NOMO-1 treated with dmso at 0.1 percent for 144 hours (cell line): ENCODE results near the gene SOS1.
"Not testable (repeated sequence)": the region's sequence is repeated elsewhere in the genome, so short reads cannot be mapped to it uniquely, and the experiment has no call there.

Experiments used
- DNase-seq: peaks from one replicate; lab custom pipeline; 2025; ENCODE audit not compliant: unreplicated experiment; lab: John Stamatoyannopoulos, UW

SOS1 gene

DNA sequence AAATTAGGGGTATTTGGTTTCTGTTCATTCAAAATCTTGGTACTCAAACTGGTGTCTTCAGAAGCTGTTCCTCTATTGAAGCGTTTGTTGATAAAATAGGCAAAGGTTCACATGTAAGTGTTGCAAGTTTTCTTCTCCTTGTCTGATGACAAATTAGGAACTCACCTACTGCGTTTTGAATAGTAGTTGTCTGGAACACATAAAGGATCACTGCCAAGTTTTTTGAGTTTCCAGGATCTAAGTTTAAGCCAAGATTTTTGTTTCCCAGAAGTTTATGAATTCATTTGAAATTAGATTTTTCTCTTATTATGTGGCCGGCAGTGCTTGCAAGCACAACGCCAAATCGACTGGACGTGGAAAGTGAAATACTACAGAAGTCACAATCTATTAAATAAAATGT is 145.8 kb downstream of the SOS1 start:
- no peak for DNase-seq

DNA sequence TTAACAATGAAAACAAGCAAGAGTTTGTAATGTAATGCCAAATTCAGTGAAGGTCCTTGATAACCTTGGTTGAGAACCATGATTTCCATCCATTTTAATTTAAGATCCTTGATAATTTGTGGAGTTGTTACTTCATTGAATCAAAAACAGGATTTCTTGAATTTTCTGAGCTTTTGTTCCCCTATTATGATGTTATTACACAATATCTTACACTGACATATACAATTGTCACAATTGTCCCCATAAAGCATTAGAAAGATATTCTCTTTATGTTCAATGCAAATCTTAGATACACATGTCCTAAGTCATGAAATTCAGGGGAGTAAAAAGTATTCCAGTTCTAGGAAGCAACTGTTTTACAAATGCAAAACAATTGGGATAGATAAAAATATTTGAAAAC is 147.6 kb downstream of the SOS1 start:
- no peak for DNase-seq

DNA sequence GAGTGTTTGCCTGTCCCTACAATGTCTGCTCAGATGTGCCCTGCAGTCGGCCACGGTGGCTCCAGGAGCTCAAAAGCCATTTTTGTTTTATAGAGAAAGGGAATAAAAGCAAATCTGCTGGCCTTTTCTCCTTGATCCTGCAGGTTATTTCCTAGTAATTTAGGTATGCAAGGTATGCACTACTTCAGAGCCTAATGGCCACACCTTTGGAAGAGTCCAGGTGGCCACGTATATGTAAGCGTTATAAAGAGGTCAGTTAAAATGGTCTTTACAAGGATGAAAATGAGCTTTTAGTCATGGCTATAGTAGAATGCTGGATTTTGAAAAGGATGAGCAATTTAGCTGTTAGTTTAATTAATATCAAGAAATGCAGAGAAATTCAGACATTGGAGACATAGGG is 149.5 kb downstream of the SOS1 start:
- DNase-seq: no peak

DNA sequence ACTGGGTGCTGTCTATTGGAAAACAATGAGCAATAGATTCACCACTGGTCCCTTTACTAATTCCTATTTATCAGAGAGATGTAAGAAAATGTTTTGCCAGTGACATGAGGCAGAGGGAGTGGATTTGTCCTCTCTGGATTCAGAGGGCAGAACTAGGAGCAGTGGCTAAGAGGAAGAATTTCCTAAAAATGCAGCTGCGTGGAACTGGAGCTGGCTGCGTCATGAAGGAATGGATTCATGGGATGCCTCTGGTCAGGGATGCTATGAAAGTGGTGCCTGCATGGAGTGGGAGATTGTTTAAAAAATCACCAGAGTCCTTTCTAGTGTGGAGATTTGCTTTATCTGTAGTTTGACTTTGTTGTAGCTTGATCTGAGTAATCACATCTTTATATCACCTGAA is 152.8 kb downstream of the SOS1 start:
- no peak for DNase-seq

DNA sequence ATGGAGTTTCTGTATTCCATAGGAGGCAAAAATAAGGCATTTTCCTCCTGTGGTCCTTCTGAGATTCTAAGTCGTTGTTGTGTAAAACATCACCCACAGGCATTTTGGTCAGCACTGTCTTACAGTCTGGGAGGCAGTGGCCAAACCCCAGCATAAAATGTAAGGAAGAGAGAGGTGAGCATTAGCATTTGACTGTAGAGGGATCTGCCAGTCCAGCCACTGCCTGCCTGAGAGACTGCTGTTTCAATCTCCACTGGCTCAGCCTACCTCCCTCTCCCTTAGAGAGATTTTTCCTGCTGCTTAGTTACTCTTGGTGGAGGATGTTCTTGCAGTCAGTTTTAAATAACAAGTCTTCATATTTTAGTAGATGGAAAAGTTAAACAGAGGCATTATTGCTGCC is 154.2 kb downstream of the SOS1 start:
- DNase-seq: no peak

DNA sequence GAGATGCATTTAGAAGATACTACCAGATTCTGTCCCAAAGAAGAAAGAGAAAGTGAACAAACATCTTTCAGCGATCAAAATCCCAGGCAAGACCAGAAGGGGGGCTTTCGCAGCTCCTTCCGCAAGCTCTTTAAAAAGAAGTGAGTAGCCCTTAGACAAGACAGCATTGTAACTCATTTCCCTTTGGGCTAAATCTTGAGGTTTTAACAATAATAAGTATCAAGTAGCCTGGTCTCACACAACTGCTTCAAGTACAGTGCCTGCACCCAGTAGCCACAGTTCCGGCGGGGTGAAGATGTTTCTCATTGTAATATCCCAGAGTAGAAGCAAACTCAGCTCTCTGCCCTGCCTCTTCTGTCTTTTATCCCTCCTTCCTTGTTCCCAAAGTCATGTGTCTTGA is 154.8 kb downstream of the SOS1 start:
- no peak for DNase-seq

DNA sequence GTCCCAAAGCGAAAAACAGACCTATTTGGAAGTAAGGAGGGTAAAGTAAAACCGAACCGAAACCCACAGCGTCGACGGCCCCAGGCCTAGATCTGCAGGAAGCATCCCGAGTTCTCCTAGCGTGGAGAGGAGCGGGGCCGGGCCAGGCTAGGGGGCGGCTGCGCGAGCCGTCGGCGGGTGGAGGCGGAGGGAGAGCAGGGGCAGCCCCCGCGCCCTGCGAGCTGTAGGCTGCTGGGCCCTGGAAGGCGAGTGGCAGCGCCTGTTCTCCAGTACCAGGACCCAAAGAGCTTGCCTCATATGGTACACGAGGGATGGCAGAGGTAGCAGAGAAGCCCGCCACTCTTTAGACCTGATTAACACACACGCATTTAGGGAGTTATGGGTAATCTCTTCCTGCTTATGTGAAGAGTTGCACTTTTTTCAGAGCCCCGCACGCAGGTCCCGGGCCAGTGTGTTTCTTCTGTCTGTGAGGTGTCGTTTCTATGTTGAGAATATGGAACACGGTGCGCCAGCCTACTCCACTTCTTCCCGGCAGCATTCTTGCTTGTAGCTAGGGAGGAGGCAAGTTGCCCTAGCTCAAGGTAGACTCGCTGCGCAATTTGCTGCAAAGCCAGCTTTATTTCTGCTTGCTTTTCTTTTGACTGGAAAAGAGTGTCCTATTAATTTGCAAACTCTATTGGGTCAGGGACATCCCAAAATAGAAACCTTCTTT is 160.1 kb downstream of the SOS1 start:
- no peak for DNase-seq

DNA sequence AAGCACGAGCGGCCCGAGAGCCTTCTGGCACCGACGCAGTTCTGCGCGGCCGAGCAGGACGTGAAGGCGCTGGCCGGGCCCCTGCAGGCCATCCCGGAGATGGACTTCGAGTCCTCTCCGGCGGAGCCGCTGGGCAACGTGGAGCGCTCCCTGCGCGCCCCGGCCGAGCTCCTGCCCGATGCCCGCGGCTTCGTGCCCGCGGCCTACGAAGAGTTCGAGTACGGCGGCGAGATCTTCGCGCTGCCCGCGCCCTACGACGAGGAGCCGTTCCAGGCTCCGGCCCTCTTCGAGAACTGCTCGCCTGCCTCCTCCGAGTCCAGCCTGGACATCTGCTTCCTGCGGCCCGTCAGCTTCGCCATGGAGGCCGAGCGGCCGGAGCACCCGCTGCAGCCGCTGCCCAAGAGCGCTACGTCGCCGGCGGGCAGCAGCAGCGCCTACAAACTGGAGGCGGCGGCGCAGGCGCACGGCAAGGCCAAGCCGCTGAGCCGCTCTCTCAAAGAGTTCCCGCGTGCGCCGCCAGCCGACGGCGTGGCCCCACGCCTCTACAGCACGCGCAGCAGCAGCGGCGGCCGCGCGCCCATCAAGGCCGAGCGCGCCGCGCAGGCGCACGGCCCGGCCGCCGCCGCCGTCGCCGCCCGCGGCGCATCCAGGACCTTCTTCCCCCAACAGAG is 160.8 kb downstream of the SOS1 start:
- no peak for DNase-seq

DNA sequence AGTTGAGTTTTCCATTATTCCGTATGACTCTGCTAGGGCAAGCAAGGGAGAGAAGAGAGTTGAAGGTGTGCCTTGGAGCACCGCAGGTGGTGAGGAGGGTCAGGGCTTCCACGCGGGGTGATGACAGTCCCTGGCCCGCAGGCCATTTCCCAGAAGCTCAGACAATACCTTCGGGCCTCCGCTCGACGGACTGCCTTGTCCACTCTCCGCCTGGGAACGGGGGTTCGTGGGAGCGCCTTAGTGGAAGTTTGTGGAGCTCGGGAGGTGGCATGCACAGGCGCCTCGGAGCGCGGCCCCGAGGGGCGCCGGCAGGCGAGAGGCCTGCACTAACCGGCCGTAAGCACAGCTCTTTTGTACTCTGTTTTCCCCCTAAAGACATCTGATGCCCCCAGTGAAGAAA is 161.4 kb downstream of the SOS1 start:
- DNase-seq: no peak

DNA sequence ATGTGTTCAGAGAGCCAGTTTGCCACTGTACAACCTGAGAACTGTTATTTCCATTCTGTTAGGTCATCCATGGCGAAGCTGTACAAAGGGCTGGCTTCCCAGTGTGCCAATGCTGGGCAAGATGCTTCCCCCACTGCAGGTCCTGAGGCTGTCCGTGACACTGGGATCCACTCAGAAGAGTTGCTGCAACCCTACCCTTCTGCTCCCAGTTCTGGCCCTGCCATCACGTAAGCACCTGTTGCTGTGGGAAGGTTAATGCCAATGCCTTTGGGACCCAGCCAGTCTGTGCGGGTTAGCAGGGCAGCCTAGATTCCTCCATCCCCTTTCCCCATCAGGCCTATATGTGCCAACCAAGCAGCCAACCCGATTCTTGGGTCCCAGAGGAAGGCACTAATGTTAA is 162.9 kb downstream of the SOS1 start:
- DNase-seq: no peak

DNA sequence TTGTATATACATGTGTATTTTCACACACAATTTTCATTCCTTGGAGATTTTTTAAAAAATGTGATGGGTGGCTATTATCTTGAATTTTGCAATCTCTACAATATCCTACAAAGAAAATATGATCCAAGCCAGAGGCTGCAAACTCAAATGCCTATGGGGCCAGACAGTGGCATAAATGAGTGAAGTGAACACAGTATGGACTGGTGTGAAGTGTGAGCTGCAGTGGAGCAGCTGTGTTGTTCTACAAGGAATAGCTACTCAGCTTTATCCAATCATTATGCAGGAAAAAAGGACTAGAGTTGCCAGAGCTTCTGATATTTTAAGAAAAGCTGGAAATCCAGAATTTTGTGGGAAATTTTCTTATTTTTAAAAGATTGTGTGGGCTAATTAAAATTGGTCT is 169.1 kb downstream of the SOS1 start:
- no peak for DNase-seq

DNA sequence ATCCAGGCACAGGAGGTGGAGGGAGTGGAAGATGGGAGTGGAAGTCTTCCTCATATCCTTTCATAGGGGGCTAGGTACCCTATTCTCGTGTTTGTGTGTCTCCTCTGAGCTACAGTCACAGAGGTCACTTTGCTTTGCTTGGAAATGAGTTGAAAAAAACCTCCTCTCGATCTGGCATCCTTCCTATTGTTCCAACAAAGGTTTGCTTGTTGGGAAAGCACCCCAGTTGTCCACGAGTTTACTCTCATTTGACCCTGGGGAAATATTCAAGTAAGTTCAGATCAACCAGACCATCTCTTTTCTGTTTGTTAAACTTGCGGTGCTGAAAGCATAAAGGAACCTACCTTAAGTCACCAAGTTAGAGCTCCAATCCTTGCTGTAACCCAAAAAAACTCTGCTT is 171.9 kb downstream of the SOS1 start:
- no peak for DNase-seq

DNA sequence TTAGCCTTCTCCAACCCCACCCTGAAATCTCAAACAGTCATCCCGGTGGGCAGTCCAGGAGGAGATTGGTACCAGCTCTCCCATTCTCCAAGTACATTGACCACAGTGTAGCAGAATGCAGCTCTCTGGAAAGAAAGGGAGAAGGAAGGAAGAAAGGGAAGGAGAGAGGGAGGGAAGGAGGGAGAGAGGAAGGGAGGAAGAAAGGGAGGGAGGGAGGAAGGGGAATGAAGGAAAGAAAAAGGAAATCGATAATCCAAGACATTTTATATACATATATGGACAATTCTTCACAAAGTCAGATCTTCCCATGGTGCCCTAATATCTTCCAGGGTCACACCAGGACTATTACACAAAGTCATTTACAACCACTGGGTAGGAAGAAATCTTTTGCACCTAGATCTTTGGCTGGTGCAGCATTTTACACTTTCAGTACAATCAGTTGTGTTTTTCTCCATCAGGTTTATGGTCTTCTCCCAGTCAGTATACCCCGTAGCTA is 172.4 kb downstream of the SOS1 start:
- no peak for DNase-seq

DNA sequence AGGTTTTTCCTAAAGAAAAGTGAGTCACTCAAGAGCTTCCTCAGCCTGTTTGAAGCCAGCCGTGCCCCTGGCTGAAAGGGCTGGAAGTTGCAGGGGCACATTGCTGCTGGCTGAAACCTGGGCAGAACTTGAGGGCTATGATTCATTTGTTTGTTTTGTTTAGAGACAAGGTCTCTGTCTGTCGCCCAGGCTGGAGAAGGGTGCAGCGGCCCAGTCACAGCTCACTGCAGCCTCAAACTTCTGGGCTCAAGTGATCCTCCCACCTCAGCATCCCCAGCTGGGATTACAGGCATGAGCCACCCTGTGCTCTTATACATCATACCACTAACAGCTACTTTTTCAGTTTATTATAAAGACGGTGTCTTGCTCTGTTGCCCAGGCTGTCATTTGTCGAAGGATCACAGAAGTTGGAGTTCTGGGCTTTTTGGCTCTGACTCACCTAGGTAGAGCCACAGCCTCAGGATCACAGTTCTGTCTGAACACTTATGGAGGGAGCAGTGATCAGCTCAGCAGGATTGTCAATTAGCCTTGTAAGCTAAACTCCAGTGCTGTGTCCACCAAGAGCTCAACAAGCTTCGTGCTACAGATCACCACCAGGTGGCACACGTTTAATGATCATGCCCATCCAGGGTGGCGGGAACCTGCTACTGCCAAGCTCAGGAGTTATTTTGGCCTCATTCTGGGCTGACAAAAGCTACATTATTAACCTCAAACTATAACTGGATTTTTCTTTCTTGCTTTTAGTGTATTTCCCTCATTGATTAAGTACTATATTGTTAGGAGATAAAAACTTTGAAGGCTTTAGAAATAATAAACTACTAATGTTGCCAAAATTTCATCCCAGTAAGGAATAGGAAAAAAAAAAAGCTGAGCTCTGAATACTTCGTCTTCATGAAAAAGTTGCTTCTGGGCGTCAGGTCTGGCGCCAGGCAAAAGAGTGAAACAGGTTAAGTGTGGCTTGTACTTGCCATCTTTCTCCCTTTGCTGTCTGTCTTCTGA is 173.3 kb downstream of the SOS1 start:
- DNase-seq: peak; percentile 52

DNA sequence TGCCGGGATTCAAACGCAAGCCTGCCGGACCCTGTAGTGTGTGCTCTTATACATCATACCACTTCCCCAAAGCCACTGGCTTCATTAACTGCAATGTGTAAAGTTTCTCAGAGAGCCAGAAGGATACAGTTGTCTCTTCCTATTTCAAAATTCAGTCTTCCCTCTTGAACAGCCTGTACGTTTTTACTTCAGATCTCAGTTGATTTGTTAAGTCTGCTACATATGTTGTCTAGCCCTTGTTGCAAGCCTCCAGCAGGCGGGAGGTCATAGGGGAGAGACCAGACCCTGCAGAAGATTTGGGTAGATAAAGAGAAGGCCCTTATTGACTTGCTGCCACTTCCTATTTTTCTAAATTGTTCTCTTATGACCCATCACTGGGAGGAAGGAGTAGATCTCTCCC is 174.9 kb downstream of the SOS1 start:
- peak; percentile 84 for DNase-seq

DNA sequence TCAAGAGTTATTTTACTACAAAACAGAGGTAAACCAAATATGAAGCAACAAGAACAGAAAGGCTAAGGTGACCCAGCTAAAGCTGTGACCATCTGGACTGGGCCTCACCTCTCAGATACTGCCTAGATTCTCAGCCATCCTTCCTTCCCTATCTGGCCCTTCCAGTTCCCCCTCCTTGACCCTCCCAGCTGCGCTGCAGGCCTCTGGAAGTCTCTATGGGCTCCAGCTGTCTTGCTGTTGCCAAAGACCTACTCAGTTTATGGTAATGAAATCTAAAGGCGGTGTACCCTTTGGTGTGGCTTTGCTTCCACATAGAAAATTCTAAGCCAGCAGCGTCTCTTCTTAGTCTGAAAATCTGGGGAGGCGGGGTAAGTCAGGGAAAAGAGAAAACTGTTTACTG is 175.5 kb downstream of the SOS1 start:
- no peak for DNase-seq

DNA sequence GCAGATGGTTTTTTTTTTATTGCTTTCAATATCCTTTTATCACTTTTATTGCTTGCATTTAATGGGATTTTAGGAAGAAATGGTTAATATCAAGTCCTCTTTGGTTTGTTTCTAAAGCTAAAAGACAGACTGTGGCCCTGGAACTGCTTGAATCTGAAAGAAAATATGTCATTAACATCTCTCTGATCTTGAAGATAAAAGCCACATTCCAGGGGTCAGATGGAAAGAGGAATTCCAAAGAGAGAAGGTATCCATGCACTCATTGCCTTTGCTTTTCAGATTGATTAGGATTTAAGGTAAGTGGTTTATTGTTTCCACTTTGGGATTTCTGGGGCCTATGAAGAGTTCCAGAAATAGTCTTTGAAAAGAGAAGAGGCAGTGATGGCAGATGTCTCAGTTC is 177.1 kb downstream of the SOS1 start:
- DNase-seq: no peak

DNA sequence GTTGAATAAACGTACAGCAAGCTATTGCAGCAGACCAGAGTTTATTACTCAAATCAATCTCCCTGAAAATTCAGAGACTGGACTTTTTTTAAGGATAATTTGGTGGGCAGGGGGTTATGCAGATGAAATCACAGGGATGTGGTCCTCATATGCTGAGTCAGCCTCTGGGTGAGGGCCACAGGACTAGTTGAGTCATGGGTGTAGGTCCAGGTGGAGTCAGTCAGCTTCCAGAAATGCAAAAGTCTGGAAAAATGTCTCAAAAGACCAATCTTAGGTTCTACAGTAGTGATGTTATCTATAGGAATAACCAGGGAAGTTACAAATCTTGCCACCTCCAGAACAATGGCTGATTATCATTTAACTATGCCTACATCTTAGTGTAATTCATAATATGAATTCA is 180.1 kb downstream of the SOS1 start:
- DNase-seq: no peak

DNA sequence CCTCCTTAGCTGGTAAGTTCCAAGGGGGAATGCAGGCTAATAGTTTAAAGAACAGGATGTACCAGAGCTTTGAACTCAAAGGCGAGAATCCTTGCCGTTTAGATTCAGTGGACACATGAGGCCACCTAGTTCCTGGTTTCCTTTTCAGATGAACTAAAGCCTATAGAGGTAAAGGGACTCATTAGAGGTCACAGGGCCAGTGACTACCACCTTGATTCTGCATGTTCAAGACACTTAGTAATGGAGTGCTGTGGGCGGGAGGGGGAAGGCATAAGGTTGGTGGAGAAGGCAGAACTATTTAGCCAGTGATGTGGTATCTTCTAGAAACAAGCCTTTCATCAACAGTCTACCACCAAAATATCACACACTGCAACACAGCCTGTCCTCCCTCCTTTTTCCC is 183.3 kb downstream of the SOS1 start:
- no peak for DNase-seq

DNA sequence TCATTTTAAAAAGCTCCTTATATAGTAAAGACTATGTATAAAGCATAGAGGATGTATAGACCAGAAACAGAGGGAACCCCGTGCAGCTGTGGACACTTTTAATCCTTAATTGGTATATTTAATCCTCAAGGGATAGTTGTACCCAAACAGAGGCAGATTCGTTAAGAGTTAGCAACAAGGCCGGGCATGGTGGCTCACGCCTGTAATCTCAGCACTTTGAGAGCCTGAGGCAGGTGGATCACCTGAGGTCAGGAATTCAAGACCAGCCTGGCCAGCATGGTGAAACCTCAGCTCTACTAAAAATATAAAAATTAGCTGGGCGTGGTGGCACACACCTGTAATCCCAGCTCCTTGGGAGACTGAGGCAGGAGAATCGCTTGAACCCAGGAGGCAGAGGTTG is 184.3 kb downstream of the SOS1 start:
- not testable (repeated sequence) for DNase-seq

DNA sequence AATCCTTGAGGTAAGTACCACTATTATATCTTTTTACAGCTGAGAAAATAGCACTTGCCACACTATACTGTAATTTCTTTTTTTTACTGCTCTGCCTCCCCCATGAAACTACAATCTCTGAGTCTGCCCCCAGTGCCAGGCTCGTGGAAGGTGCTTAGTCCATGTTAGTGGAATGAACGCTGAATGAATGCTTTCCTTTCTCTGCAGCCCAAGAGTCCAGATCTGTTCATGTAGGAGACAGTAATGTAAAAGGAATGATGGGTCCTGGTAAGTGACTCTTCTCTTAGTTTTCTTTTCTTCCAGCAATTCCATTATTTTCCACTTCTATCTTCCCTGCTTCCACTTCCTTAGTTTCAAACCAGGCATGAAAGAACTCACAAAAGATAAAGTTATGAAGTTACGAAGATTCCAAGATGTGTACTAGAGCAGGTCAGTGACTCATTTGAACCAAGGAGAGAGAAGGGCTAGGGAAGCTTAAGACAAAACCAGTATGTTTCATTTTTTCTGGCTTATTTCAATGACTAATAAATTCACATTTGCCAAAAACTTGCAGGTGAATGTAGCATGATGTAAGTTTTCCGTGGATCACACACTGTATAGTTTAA is 185.2 kb downstream of the SOS1 start:
- DNase-seq: no peak
